Adrenal gland (tissue), 12 donors: ENCODE data around the gene TMEM179. TPM values are rescaled to one million over a fixed set of nuclear protein-coding genes. Genes with fewer than 3 reads are reported as not detected.

Experiments used
- DNase-seq, 7 donors: peaks; one replicate each; pipeline ENCODE4 v3.0.0-alpha.2; 2019 to 2020
- H3K27ac ChIP-seq, 5 donors: fragments of 200-600 bp; sonication (generic) in 4 of 5; 1 replicate in 3 of 5; 2 replicates in 2 of 5; pipeline versions ENCODE4 v1.5.1 to v1.8.0; 2016 to 2020; ENCODE audit warnings: mild to moderate bottlenecking in 1 of 5
- H3K27me3 ChIP-seq: fragments of 200-600 bp; 2 replicates; pipeline ENCODE4 v1.8.0; 2021
- H3K36me3 ChIP-seq, 2 donors: fragments of 200-600 bp; replicated peaks in 1 of 2; 1 replicate in 1 of 2; 2 replicates in 1 of 2; pipeline versions ENCODE4 v1.5.1 to v1.8.0; 2018 to 2022
- H3K4me1 ChIP-seq, 2 donors: fragments of 200-600 bp; replicated peaks in 1 of 2; 1 replicate in 1 of 2; 2 replicates in 1 of 2; pipeline versions ENCODE4 v1.5.1 to v1.8.0; 2018 to 2021
- H3K4me3 ChIP-seq, 4 donors: fragments of 200-600 bp; sonication (generic) in 3 of 4; one replicate each; pipeline ENCODE4 v1.5.1; 2016 to 2018
- H3K9me3 ChIP-seq, 3 donors: fragments of 200-600 bp; sonication (generic) in 1 of 3; replicated peaks in 1 of 3; 1 replicate in 2 of 3; 2 replicates in 1 of 3; pipeline versions ENCODE4 v1.5.1 to v1.8.0; 2016 to 2021
- POLR2A ChIP-seq, 2 donors: fragments of 450-650 bp; IDR thresholded peaks; one replicate each; pipeline ENCODE4 v1.6.1; 2017; ENCODE audit warnings: antibody characterized with exemption in 2 of 2, mild to moderate bottlenecking in 2 of 2, moderate library complexity in 1 of 2
- WGBS, 4 donors: extraction: QIAGEN DNeasy Blood & Tissue Kit in 2 of 4; methylation state at CpG; one replicate each; pipeline versions ENCODE4 v1.1.5 to v1.1.7; 2013 to 2017; 5-methylcytosine and 5-hydroxymethylcytosine counted together
- intact Hi-C, 2 donors: fragments of 100-400 bp; cut with DNase I; formaldehyde crosslinking; loops; one replicate each; pipeline versions ENCODE4 v1.14.1 to v1.15.0; 2022 to 2023
- polyA plus RNA-seq, 3 donors: library from polyadenylated mRNA; stranded (reverse); fragments of 200-250 nt in 2 of 3; fragments of 350-450 nt in 1 of 3; fragmentation: Illumina TruSeq in 1 of 3; extraction: RNeasy Lipid Tissue Mini Kit (QIAGEN cat#74804) in 1 of 3; gene quantifications; one replicate each; pipeline ENCODE4 v1.2.3, GENCODE V29; 2013 to 2014
- total RNA-seq, 9 donors: library from RNA; depleted of rRNA in 4 of 9; stranded (reverse); fragments of >200 nt in 4 of 9; fragments of 120-200 nt in 1 of 9; fragmentation: NEBNext Ultra II Directional in 1 of 9; extraction: Animal tissue kit (Norgen Biotek cat#: 25700) in 1 of 9; gene quantifications; one replicate each; pipeline versions ENCODE4 v1.1.0 to v1.2.4, GENCODE V29; 2013 to 2023
- TF ChIP-seq, protein P1 (sequence below), 6 experiments: fragments of 450-650 bp in 4 of 6; fragments of 200-600 bp in 2 of 6; sonication (generic) in 1 of 6; IDR thresholded peaks; 1 replicate in 5 of 6; 2 replicates in 1 of 6; pipeline versions ENCODE4 v1.5.1 to v1.8.0; 2016 to 2021; ENCODE audit warnings: antibody characterized with exemption in 6 of 6, mild to moderate bottlenecking in 2 of 6, moderate library complexity in 1 of 6
- donor health status: healthy with polysubstance abuse.
- donor health status: Bipolar disorder and iron deficiency.
- donor health status: DM: yes; HTN: yes; CAD: no.
- donor health status: DM: no; HTN: no; CAD: no.
- donor health status: DM: no; HTN: no; CAD: no.
- donor health status: DM: yes; HTN: yes; CAD: no.

The TMEM179 gene
- total and polyA plus RNA-seq, 12 donors, result 4.3 to 76.7 (median 13.2) TPM

- TF ChIP-seq, protein P1, sequence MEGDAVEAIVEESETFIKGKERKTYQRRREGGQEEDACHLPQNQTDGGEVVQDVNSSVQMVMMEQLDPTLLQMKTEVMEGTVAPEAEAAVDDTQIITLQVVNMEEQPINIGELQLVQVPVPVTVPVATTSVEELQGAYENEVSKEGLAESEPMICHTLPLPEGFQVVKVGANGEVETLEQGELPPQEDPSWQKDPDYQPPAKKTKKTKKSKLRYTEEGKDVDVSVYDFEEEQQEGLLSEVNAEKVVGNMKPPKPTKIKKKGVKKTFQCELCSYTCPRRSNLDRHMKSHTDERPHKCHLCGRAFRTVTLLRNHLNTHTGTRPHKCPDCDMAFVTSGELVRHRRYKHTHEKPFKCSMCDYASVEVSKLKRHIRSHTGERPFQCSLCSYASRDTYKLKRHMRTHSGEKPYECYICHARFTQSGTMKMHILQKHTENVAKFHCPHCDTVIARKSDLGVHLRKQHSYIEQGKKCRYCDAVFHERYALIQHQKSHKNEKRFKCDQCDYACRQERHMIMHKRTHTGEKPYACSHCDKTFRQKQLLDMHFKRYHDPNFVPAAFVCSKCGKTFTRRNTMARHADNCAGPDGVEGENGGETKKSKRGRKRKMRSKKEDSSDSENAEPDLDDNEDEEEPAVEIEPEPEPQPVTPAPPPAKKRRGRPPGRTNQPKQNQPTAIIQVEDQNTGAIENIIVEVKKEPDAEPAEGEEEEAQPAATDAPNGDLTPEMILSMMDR (IDR thresholded peaks at IDR 0.05), result no peak
- TF ChIP-seq POLR2A (IDR thresholded peaks at IDR 0.05), result no peak
- Histone ChIP-seq H3K4me1 (peaks cover 0 to 10% of the 10 kb centered on the region in 2 donors), H3K36me3 (no peaks in the 10 kb centered on the region), H3K27ac (no peak overlapping the region), H3K9me3 (no peaks in the 10 kb centered on the region), H3K4me3 (no peak overlapping the region), H3K27me3 (no peaks in the 10 kb centered on the region)
- intact Hi-C loops, result loop anchor here in 1 of 2 donors (5.0 kb wide), 1 partner anchor 55 kb away; no protein-coding TSS in a partner anchor
- no peak for DNase-seq
- 93 to 95% (median 93%) methylated on average over 9 of the region's 9 CpGs for WGBS, 4 donors
Observed at GRCh38 chr14:104652386-104652785, 47.8 kb upstream of the TMEM179 start.

GRCh38 chr14:104651876-104652260 is 47.3 kb upstream of the TMEM179 start:
- WGBS, 4 donors, result 74 to 95% (median 84%) methylated on average over 8 to 20 of the region's 20 CpGs
- Histone ChIP-seq H3K27me3 (no peaks in the 10 kb centered on the region), H3K9me3 (no peaks in the 10 kb centered on the region), H3K4me1 (peaks cover 0 to 13% of the 10 kb centered on the region in 2 donors), H3K4me3 (no peak overlapping the region), H3K27ac (no peak overlapping the region), H3K36me3 (no peaks in the 10 kb centered on the region)
- intact Hi-C loops, result loop anchor here (2.0 to 5.0 kb wide), 2 partner anchors 55 to 57 kb away; no protein-coding TSS in a partner anchor
- DNase-seq, result no peak
- TF ChIP-seq POLR2A (IDR thresholded peaks at IDR 0.05), result no peak
- TF ChIP-seq, protein P1 (IDR thresholded peaks at IDR 0.05), result no peak

- H3K36me3 ChIP-seq, result no peaks in the 10 kb centered on the region
- WGBS, 4 donors, result 80 to 86% (median 84%) methylated on average over 2 to 24 of the region's 24 CpGs
- no peak for DNase-seq
- H3K4me1 ChIP-seq, result peaks cover 0 to 13% of the 10 kb centered on the region in 2 donors
- no peaks in the 10 kb centered on the region for H3K9me3 ChIP-seq
- H3K27ac ChIP-seq, result no peak overlapping the region
- TF ChIP-seq POLR2A (IDR thresholded peaks at IDR 0.05), result no peak
- TF ChIP-seq, protein P1 (IDR thresholded peaks at IDR 0.05), result no peak
- no peak overlapping the region for H3K4me3 ChIP-seq
- intact Hi-C loops, result loop anchor here (2.0 to 5.0 kb wide), 2 partner anchors 56 to 58 kb away; no protein-coding TSS in a partner anchor
- H3K27me3 ChIP-seq, result no peaks in the 10 kb centered on the region
Observed at GRCh38 chr14:104650981-104651875, 46.7 kb upstream of the TMEM179 start.
